HG03457 (cell line): ENCODE measurements around the gene PRDM8.

ENCODE experiments used
- ATAC-seq: cut with Tn5 transposase; IDR thresholded peaks from one replicate; pipeline ENCODE4 v1.9.1; 2021; ENCODE audit warnings: moderate number of reproducible peaks; ENCODE audit not compliant: unreplicated experiment

PRDM8 gene

DNA sequence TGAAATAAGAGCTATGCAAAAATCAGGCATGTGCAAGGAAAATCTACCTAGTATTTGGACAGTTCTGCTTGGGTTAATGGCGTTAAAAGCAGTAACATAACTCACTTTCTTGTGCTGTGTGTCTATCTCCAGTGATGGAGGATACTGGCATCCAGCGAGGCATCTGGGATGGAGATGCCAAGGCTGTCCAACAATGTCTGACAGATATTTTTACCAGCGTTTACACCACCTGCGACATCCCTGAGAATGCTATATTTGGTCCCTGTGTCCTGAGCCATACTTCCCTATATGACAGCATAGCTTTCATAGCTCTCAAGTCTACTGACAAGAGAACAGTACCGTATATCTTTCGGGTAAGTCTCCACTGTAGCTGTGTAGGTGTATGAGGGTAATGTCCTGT, 2.6 kb downstream of the PRDM8 start:
- ATAC-seq = no peak

DNA sequence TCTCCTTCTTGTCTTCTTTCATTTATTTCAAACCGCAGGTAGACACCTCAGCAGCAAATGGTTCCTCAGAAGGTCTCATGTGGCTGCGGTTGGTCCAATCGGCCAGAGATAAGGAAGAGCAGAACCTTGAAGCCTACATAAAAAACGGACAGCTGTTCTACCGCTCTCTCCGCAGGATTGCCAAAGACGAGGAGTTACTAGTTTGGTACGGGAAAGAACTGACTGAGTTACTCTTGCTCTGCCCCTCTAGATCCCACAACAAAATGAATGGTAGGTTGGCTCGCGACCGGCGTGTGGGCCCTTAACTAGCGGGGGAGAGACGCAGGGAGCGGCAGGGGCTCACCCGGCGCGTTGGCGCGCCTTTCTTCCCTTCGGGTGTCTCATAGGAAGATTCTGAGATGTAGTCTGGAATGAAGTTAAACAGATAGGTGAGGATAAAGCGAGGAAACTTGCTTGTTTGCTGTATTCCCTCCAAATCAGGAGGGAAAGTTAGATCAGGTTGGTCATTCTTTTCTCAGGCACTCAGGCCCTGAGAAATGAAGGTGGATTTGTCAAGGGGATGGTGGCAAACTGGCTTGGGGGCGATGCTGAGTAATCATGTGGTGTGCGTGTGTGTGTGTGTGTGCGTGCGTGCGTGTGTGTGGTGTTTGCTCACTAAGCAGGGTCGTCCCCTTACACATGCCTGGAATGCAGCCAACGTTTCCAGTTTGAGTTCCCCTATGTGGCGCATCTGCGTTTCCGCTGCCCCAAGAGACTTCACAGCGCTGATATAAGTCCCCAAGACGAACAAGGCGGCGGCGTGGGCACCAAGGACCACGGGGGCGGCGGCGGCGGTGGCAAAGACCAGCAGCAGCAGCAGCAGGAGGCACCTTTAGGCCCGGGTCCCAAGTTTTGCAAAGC, 4.2 kb downstream of the PRDM8 start:
- peak; percentile 3 for ATAC-seq

DNA sequence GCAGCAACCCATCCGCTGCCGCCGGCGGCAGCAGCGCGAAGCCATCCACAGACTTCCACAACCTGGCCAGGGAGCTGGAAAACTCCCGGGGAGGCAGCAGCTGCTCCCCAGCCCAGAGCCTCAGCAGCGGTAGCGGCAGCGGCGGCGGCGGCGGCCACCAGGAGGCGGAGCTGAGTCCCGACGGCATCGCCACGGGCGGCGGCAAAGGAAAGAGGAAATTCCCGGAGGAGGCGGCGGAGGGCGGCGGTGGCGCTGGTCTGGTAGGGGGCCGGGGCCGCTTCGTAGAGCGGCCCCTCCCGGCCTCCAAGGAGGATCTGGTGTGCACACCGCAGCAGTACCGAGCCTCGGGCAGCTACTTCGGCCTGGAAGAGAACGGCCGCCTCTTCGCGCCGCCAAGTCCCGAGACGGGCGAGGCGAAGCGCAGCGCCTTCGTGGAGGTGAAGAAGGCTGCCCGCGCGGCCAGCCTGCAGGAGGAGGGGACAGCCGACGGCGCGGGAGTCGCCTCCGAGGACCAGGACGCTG, 4.9 kb downstream of the PRDM8 start:
- peak; percentile 63 for ATAC-seq

DNA sequence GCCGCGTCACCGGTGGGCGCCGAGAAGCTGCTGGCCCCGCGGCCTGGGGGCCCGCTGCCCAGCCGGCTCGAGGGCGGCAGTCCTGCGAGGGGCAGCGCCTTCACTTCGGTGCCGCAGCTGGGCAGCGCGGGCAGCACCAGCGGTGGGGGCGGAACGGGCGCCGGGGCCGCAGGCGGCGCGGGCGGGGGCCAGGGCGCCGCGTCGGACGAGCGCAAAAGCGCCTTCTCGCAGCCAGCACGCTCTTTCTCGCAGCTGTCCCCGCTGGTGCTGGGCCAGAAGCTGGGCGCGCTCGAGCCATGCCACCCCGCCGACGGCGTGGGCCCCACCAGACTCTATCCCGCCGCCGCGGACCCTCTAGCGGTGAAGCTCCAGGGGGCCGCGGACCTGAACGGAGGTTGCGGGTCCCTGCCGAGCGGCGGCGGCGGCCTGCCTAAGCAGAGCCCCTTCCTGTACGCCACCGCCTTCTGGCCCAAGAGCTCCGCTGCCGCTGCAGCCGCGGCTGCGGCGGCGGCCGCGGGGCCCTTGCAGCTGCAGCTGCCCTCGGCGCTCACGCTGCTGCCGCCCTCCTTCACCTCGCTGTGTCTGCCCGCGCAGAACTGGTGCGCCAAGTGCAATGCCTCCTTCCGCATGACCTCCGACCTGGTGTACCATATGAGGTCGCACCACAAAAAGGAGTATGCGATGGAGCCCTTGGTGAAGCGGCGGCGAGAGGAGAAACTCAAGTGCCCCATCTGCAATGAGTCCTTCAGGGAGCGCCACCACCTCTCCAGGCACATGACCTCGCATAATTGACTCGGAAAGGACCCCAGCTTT, 5.6 kb downstream of the PRDM8 start:
- ATAC-seq = peak; percentile 45

DNA sequence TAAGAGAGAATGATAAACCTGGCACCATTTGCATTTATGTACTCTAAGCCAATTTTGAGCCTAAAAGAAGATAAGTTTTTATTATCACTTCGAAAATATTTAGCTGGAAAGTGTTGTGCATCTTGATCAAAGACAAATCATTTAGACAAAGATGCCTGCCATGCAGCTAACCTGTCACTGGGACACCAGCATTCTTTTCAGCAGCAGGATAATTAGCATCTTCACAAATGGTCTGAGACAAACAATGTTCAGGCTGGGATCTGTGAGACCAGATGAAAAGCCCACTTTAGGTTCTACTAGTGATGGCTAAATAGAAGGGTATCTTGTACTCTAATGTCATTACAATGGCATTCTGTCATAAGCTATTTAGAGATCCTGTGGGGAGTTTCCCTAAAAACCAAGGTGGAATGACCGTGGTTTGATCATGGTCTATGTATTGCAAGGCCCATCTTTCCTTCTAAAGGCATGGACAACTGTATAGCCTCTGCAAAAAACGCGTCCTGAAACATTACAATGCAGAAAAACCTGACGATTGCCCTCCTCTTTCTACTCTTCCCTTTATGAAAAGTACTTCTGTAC, 7.2 kb downstream of the PRDM8 start:
- ATAC-seq = no peak

DNA sequence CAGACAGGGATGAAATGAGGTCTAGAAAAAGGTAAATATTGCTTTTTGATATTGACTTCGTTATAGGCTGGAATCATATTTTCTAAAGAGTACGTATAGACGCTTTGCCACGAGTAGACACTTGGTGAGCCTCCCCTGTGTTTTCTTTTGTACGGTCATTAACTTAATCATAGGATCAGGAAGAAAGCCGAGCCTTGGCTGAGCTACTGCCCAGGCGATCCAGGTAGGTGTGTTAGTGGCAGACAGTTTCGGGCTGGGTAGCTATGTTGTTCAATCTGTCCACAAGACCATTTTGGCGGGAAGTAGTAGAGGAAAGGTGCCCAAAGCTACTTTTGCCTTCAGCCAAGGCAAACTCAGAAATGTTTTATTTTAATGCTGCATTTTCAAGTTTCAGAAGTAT, 8.8 kb downstream of the PRDM8 start:
- no peak for ATAC-seq

DNA sequence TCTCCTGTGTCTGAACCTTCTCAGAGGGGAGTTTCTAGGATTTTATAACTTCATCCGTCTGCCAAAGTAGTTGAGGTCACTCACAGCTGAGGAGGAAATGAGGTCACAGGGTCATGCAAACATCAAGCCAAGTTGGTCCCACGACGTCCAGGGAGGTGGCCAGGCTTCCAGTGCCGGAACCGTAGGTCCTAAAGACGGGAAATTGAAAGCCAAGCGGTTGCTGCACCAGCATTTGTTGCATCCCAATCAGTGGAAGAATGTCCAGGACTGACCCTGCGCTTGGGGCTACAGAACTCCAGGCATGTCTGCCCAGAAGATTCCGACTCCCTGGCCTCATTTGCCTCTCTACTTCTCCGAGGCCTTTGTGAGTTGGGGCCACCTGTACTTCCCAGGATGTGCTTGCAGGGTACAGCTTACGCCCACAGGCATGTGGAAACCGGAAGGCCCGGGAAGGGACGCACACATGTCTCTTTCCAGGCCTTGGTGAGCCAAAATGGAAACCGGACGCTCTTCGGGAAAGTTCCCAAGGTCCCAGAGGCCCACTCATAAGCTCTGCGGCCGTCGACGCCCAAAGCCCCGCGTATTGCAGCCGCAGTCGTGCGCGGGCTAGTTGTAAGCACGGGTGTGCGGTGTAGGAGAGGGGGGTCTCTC, 9.3 kb downstream of the PRDM8 start:
- ATAC-seq = no peak

DNA sequence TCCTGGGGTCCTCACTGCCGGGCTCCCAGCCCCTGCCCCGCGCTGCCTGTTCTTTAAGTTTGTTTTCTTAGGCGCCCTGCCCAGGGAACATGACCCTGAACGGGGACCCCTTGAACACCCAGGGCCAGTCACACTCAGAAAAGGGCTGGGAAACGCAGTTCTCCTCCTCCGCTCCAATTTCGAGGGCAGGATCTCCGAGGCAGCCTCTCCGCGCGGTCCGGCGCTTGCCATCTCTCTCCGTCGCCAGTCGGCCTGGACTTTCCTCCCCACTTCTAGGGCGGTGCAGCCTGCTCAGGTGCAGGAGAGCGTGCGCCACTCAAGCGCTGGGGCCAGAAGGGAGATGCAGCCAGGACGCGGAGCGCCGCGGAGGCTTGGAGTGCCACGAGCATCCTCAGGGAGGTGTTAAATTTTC, 9.9 kb downstream of the PRDM8 start:
- no peak for ATAC-seq

DNA sequence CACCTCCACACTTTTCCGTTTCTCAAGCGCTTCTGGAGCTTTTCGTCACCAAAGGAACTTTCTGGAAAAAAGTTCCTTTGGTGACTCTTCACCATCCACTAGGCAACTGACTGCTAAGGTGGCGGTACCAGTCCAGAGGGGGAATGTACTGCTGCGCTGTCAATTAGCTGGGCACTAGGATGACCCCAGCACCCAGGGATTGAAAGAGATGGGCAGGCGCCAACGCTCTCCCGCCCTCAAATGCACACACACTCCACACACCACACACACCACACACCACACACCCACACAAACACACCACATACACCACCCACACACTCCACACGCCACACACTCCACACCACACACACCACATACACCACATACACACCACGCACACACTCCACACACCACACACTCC, 10.4 kb downstream of the PRDM8 start:
- no peak for ATAC-seq

DNA sequence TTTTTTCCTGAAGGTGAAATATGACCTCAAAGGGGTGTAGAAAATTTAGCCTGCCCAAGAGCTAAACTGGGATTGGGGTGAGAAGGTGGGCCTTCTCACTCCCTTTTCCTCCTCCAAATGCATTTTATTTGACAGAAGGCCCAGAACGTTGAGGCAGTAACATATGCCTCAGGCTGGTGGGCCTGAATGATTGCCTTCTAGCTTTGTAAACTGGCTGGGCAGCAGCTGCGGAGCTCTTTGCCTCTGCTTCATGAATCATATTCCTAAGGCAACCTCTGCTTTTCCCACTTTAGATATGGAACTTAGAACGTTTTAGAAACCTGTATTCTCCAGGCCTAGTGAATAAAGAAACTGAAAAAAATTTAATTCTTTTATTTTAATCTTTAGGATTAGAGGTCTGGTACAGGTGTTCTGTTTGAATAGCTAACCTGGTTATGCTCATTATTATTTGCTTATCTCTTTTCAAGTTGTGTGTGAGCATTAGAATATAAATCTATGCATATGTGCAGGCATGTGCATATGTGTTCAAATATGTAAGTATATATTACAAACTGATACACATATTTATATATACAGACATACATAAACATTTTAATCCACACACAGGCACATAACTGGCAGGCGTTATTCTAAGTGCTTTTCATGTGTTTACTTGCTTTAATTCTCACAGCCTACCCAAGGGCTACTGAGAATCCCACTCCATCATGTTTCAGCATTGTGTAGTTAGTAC, 11.5 kb downstream of the PRDM8 start:
- no peak for ATAC-seq

DNA sequence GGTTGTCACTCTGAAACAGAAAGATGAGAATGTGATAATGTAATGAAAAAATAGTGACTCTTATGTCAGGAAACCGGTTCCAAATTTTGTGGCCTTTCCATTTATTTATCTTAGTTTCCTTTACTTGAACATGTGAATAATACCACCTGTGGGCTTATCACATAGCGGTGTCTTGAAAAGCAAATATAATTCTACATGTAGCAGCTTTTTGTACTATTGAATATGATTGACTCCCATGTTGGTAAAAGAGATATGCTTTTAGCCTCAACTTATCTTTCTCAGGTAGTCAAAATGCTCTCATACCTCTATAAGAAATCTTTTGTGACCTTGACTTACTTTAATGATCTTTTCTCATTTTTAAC, 12.0 kb downstream of the PRDM8 start:
- no peak for ATAC-seq

DNA sequence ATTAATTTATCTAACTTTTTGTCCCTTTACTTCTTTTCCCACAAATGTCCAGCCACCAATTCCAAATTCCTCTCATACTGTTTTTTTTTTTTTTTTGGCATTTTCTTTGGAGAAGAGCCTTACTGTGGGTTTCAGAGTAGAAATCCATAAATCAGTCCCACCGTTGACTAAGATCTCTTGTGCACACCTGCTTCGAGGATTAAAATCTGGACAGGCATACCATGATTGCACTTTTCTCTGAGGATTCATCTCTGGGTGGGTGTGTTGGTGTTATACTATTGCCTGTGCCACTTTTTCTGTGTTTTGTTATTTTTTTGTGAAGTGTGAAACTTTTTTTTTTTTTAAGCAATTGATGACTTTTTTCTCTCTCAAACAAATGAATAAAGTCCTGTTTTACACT, 13.2 kb downstream of the PRDM8 start:
- no peak for ATAC-seq

DNA sequence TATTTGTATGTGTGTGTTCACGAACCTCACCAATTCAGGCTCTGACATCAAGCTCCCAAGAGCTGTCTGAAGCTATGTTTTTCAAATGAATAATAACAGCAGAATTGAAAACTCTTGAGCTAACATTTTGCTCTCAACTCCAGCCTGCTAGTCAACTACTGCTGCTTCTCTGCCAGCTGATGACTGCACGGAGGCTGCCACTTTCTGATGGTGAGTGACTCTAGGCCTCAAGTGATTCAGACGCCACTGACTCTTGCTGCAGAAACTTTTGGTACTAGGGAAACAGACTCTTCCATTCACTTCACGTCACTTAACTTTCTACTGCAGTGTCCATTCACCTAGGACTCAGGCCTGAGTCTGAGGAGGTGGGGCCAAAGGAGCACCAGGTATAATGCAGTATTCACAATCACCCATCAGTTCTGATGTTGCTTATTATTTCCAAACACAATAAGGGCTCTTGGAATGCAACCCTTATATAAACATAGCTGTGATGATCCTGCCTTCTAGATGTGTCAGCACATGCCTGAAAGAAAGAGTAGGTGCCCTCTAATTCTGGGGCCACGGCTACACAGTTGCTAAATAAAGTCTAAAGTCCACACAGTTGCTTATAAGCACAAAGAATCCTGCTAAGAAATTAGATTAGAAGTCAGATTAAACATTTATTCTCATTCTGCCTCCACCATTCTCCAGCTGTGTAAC, 16.0 kb downstream of the PRDM8 start:
- no peak for ATAC-seq

DNA sequence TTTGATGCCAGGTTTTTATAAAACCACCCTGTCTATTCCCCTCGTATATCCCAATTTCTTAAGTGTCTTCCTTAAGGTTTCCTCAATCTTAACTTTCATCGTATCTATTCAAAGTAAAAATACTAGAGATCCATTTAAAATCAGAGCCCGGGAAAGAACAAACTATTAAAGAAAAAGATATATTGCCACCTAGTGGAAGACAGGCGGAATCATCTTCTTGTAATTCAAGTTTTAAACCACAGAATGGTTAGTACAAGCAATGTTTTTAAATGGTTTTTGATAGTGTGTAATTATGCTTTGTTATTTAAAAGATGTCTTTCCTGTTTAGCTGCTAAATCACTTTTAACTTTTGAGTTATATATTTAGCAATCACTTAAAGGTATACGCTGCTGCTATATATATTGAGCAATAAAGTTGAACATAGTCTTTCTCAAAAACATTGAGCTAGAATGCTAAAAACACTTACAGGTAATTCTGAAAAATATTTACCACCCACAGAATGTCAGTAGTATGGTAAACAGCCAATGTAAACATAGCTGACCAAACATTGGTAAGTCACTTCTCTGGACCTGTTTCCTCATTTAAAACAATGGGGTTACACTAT, 18.2 kb downstream of the PRDM8 start:
- no peak for ATAC-seq

DNA sequence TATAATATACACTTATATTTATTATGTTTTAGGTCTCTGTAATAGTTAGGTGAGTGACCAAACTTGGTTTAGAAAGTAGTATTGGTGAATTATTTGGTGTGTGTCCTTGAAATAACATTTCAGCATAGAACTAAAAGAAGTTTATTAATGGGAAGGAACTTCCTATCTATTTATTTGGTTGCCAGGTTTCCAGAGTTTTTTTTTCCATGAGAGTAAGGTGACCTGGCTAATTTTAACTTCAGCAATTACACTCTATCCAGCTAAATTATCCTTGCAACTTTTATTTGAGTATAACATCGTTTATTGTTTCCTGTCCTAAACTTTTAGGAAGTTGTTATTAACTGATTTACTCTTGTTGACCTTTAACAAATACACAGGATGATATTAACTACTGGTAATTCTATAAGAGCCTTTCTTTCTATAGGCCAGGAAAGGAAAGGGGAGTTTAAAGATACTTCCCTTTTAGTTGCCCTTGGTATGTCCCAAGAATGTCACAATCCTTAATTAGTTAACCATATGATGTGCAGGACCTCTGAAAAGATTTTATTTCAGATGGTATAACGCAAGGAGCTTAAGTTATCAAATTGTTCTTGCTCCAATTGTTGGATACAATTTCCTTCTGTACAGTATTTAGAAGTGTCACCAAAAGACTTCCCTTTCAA, 18.9 kb downstream of the PRDM8 start:
- no peak for ATAC-seq

DNA sequence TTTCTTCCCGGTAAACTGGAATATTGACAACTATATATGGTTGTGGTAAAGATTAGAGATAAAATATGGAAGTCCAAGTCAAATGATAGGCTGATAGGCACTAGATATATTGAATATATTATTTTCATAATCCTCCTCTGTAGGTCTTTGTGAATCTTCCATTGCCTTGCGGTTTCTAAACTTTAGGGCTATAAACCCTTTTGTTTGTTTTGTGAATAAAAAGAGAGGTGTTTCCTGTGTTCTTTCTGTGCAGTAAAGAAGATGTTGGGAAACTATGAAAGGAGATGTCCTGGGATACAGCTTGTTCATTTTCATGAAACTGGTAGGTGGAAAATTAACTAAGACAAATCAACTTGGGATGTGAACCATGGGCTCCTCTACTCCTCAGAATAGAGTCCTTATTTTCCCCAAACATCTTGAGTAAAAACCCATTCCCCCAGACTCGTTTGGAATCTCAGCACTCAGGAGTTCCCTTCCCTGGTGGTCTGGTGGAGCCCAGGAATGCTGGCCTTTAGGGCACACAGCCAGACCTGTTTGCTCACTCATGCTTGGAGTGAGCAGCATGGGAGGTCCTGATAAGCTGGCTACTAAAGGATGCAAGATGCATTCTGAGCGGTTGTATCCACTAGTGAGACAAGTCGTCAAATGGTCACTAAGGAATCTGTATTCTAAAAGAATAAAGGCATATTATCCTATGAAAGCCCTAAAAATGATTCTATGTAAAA, 22.2 kb downstream of the PRDM8 start:
- no peak for ATAC-seq

DNA sequence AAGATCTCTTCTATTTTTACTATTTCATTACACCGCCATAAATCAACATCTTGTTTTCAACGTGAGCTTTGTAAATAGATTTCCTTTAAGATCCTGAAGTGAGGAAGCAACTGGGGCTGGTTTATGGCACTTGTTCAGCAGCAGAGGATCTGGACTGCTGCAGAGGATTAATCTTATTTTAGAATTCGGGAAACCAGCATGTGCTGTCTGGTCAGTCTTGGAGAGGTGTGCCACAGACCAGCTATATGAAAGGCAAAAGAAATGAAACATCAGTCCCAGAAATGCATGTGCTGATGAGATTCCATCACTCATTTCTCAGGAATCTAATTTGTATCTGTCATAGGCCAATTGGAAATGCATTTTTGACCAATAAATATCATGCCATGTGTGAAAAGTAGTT, 23.4 kb downstream of the PRDM8 start:
- no peak for ATAC-seq

DNA sequence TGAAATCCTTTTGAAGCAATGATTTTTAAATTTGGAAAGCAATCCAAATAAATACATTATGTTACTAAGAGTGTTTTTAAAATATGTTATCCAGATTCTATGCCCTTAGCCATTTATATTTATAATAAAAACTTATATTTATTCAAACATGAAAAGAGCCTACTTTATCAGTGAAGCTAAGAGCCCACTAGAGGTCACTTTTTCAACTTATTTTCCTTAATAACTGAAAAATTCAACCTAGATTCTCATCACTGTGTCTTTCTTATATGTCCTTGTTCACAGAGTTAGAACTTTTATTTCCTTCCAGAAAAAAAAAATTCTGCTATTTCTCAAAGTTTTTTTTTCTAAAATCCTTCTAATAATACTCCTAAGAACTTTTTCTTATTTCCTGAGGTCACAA, 23.9 kb downstream of the PRDM8 start:
- no peak for ATAC-seq
